Measurements from ENCODE around the gene RBBP8NL. TPM values are rescaled to one million over a fixed set of nuclear protein-coding genes. Genes with fewer than 3 reads are reported as not detected.
"Not testable (repeated sequence)": the region's sequence is repeated elsewhere in the genome, so short reads cannot be mapped to it uniquely, and the experiment has no call there.

RBBP8NL gene
- total RNA-seq, 1 donor from 2014 or later: not detected

GRCh38 chr20:62377615-62378178, 49.6 kb downstream of the RBBP8NL start:
- Histone ChIP-seq H3K27me3 (ENCODE audit: control insufficient read depth in 3 of 3, insufficient read depth in 3 of 3, low read length in 3 of 3) (peaks cover 0 to 9% (median 0%) of the 10 kb centered on the region in 3 donors), H3K9ac (ENCODE audit: low read depth in 1 of 3, low read length in 3 of 3) (peak overlapping the region in 1 of 3 donors; percentile 40), H3K4me1 (ENCODE audit: control insufficient read depth in 3 of 3, insufficient read depth in 3 of 3, low read length in 3 of 3) (peaks cover 20 to 43% (median 38%) of the 10 kb centered on the region in 3 donors), H3K36me3 (ENCODE audit: control insufficient read depth in 3 of 3, insufficient read depth in 3 of 3, low read length in 3 of 3) (peaks cover 0 to 5% (median 0%) of the 10 kb centered on the region in 3 donors), H3K9me3 (ENCODE audit: control insufficient read depth in 3 of 3, low read length in 3 of 3) (no peaks in the 10 kb centered on the region), H3K27ac (ENCODE audit: low read depth, low read length) (no peak overlapping the region), H3K4me3 (ENCODE audit: low read length in 3 of 3) (no peak overlapping the region)

- H3K9me3 ChIP-seq (ENCODE audit: control insufficient read depth in 3 of 3, low read length in 3 of 3): no peaks in the 10 kb centered on the region
- H3K36me3 ChIP-seq (ENCODE audit: control insufficient read depth in 3 of 3, insufficient read depth in 3 of 3, low read length in 3 of 3): peaks cover 0 to 4% (median 0%) of the 10 kb centered on the region in 3 donors
- H3K27me3 ChIP-seq (ENCODE audit: control insufficient read depth in 3 of 3, insufficient read depth in 3 of 3, low read length in 3 of 3): peaks cover 0 to 9% (median 0%) of the 10 kb centered on the region in 3 donors
- H3K4me3 ChIP-seq (ENCODE audit: low read length in 3 of 3): no peak overlapping the region
- no peak overlapping the region for H3K27ac ChIP-seq (ENCODE audit: low read depth, low read length)
- H3K9ac ChIP-seq (ENCODE audit: low read depth in 1 of 3, low read length in 3 of 3): peak overlapping the region in 1 of 3 donors; percentile 79
- H3K4me1 ChIP-seq (ENCODE audit: control insufficient read depth in 3 of 3, insufficient read depth in 3 of 3, low read length in 3 of 3): peaks cover 15 to 37% (median 33%) of the 10 kb centered on the region in 3 donors
Observed at GRCh38 chr20:62377064-62377461, 50.3 kb downstream of the RBBP8NL start.

- peaks cover 15 to 36% (median 29%) of the 10 kb centered on the region in 3 donors for H3K4me1 ChIP-seq (ENCODE audit: control insufficient read depth in 3 of 3, insufficient read depth in 3 of 3, low read length in 3 of 3)
- peak overlapping the region in 1 of 3 donors; percentile 64 for H3K4me3 ChIP-seq (ENCODE audit: low read length in 3 of 3)
- no peak overlapping the region for H3K27ac ChIP-seq (ENCODE audit: low read depth, low read length)
- H3K36me3 ChIP-seq (ENCODE audit: control insufficient read depth in 3 of 3, insufficient read depth in 3 of 3, low read length in 3 of 3): no peaks in the 10 kb centered on the region
- no peaks in the 10 kb centered on the region for H3K9me3 ChIP-seq (ENCODE audit: control insufficient read depth in 3 of 3, low read length in 3 of 3)
- H3K9ac ChIP-seq (ENCODE audit: low read depth in 1 of 3, low read length in 3 of 3): peak overlapping the region in 1 of 3 donors; percentile 79
- H3K27me3 ChIP-seq (ENCODE audit: control insufficient read depth in 3 of 3, insufficient read depth in 3 of 3, low read length in 3 of 3): peaks cover 0 to 9% (median 0%) of the 10 kb centered on the region in 3 donors
Observed at GRCh38 chr20:62376112-62377063, 51.0 kb downstream of the RBBP8NL start.

GRCh38 chr20:62374331-62375152, 52.8 kb downstream of the RBBP8NL start:
- Histone ChIP-seq H3K4me1 (ENCODE audit: control insufficient read depth in 3 of 3, insufficient read depth in 3 of 3, low read length in 3 of 3) (peaks cover 24 to 43% (median 35%) of the 10 kb centered on the region in 3 donors), H3K9me3 (ENCODE audit: control insufficient read depth in 3 of 3, low read length in 3 of 3) (no peaks in the 10 kb centered on the region), H3K36me3 (ENCODE audit: control insufficient read depth in 3 of 3, insufficient read depth in 3 of 3, low read length in 3 of 3) (no peaks in the 10 kb centered on the region), H3K27ac (ENCODE audit: low read depth, low read length) (no peak overlapping the region), H3K4me3 (ENCODE audit: low read length in 3 of 3) (no peak overlapping the region), H3K27me3 (ENCODE audit: control insufficient read depth in 3 of 3, insufficient read depth in 3 of 3, low read length in 3 of 3) (peaks cover 0 to 9% (median 0%) of the 10 kb centered on the region in 3 donors), H3K9ac (ENCODE audit: low read depth in 1 of 3, low read length in 3 of 3) (peak overlapping the region in 1 of 3 donors; percentile 51)

GRCh38 chr20:62373631-62374179, 53.6 kb downstream of the RBBP8NL start:
- not testable (repeated sequence) for H3K9me3 ChIP-seq (ENCODE audit: control insufficient read depth in 3 of 3, low read length in 3 of 3); H3K27me3 ChIP-seq (ENCODE audit: control insufficient read depth in 3 of 3, insufficient read depth in 3 of 3, low read length in 3 of 3); H3K4me3 ChIP-seq (ENCODE audit: low read length in 3 of 3); H3K36me3 ChIP-seq (ENCODE audit: control insufficient read depth in 3 of 3, insufficient read depth in 3 of 3, low read length in 3 of 3); H3K27ac ChIP-seq (ENCODE audit: low read depth, low read length); H3K9ac ChIP-seq (ENCODE audit: low read depth in 1 of 3, low read length in 3 of 3)
- H3K4me1 ChIP-seq (ENCODE audit: control insufficient read depth in 3 of 3, insufficient read depth in 3 of 3, low read length in 3 of 3): peaks cover 31 to 51% (median 43%) of the 10 kb centered on the region in 3 donors

- peaks cover 0 to 9% (median 0%) of the 10 kb centered on the region in 3 donors for H3K27me3 ChIP-seq (ENCODE audit: control insufficient read depth in 3 of 3, insufficient read depth in 3 of 3, low read length in 3 of 3)
- peaks cover 38 to 57% (median 51%) of the 10 kb centered on the region in 3 donors for H3K4me1 ChIP-seq (ENCODE audit: control insufficient read depth in 3 of 3, insufficient read depth in 3 of 3, low read length in 3 of 3)
- H3K9me3 ChIP-seq (ENCODE audit: control insufficient read depth in 3 of 3, low read length in 3 of 3): no peaks in the 10 kb centered on the region
- no peak overlapping the region for H3K4me3 ChIP-seq (ENCODE audit: low read length in 3 of 3)
- no peak overlapping the region for H3K27ac ChIP-seq (ENCODE audit: low read depth, low read length)
- no peak overlapping the region for H3K9ac ChIP-seq (ENCODE audit: low read depth in 1 of 3, low read length in 3 of 3)
- H3K36me3 ChIP-seq (ENCODE audit: control insufficient read depth in 3 of 3, insufficient read depth in 3 of 3, low read length in 3 of 3): no peaks in the 10 kb centered on the region
Observed at GRCh38 chr20:62372042-62372993, 55.0 kb downstream of the RBBP8NL start.

GRCh38 chr20:62371588-62372041, 55.7 kb downstream of the RBBP8NL start:
- Histone ChIP-seq H3K4me1 (ENCODE audit: control insufficient read depth in 3 of 3, insufficient read depth in 3 of 3, low read length in 3 of 3) (peaks cover 33 to 50% (median 44%) of the 10 kb centered on the region in 3 donors), H3K36me3 (ENCODE audit: control insufficient read depth in 3 of 3, insufficient read depth in 3 of 3, low read length in 3 of 3) (no peaks in the 10 kb centered on the region), H3K9ac (ENCODE audit: low read depth in 1 of 3, low read length in 3 of 3) (no peak overlapping the region)

GRCh38 chr20:62370807-62371587, 56.3 kb downstream of the RBBP8NL start:
- Histone ChIP-seq H3K4me1 (ENCODE audit: control insufficient read depth in 3 of 3, insufficient read depth in 3 of 3, low read length in 3 of 3) (peaks cover 34 to 48% (median 42%) of the 10 kb centered on the region in 3 donors), H3K4me3 (ENCODE audit: low read length in 3 of 3) (no peak overlapping the region), H3K9me3 (ENCODE audit: control insufficient read depth in 3 of 3, low read length in 3 of 3) (no peaks in the 10 kb centered on the region), H3K9ac (ENCODE audit: low read depth in 1 of 3, low read length in 3 of 3) (peak overlapping the region in 1 of 3 donors; percentile 38), H3K36me3 (ENCODE audit: control insufficient read depth in 3 of 3, insufficient read depth in 3 of 3, low read length in 3 of 3) (no peaks in the 10 kb centered on the region), H3K27ac (ENCODE audit: low read depth, low read length) (no peak overlapping the region), H3K27me3 (ENCODE audit: control insufficient read depth in 3 of 3, insufficient read depth in 3 of 3, low read length in 3 of 3) (peaks cover 0 to 9% (median under 1%) of the 10 kb centered on the region in 3 donors)

More at GRCh38 chr20:62371588-62372041, 55.7 kb downstream of the RBBP8NL start:
- Histone ChIP-seq H3K4me3 (ENCODE audit: low read length in 3 of 3) (no peak overlapping the region), H3K27ac (ENCODE audit: low read depth, low read length) (no peak overlapping the region), H3K9me3 (ENCODE audit: control insufficient read depth in 3 of 3, low read length in 3 of 3) (no peaks in the 10 kb centered on the region), H3K27me3 (ENCODE audit: control insufficient read depth in 3 of 3, insufficient read depth in 3 of 3, low read length in 3 of 3) (peaks cover 0 to 9% (median 0%) of the 10 kb centered on the region in 3 donors)
